H7 (cell line): ENCODE measurements around the gene IL22RA1. TPM values are rescaled to one million over a fixed set of nuclear protein-coding genes. Genes with fewer than 3 reads are reported as not detected.

Source experiments
- DNase-seq: peaks from one replicate; pipeline ENCODE4 v3.0.0; 2012
- H3K27me3 ChIP-seq: 2 replicates; pipeline ENCODE4 v1.6.0; 2011; ENCODE audit warnings: mild to moderate bottlenecking, low read length; ENCODE audit not compliant: control insufficient read depth, insufficient read depth
- H3K36me3 ChIP-seq: replicated peaks from 2 replicates; pipeline ENCODE4 v1.5.1; 2011; ENCODE audit warnings: low read length; ENCODE audit not compliant: control insufficient read depth, insufficient read depth
- H3K4me3 ChIP-seq: 2 replicates; pipeline ENCODE4 v1.5.1; 2011; ENCODE audit warnings: low read depth, mild to moderate bottlenecking, control low read depth, low read length, moderate library complexity; ENCODE audit not compliant: insufficient read depth
- total RNA-seq: library from RNA; depleted of rRNA; stranded (reverse); fragments of >200 nt; shearing (Covaris generic); gene quantifications from 2 replicates; pipeline ENCODE4 v1.2.3, GENCODE V29; 2014

Gene IL22RA1
- total RNA-seq, 1 experiment from 2014 or later, result 0.10 TPM

DNA sequence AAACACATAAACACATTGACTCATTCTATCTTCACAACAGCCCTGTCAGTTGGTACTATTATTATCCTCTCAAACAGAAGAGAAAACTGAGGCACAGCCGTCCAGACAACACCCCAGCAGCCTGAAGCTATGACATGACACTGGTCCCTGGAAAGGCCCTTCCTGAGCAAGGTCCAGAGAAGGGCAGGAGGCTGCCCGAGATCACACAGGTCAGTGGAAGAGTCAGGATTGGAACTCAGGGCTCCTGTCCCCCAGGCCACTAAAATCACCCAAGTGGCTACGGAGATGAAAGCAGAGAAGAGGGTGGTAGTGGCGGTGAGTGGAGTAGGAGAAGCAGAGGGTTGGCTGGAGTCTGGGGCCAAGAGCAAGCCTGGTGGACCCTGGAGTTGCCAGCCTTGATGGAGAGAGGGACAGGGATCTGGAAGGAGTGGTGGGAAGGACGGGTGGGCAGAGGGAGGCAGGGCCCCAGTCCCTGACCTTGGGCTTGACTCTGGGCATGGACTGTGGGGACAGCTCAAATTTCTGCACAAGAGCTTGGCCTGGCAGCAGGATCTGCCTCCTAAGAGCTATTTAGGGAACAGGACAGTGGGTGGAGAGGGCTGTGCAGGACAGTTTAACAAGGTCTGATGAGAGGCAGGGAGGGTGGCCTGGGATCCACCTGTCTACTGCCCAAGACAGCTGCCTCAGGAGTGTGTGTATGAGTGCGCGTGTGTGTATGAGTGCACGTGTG lies 46.8 kb downstream of the IL22RA1 start:
- H3K36me3 ChIP-seq, result no peaks in the 10 kb centered on the region
- DNase-seq, result no peak
- H3K4me3 ChIP-seq, result no peak overlapping the region

DNA sequence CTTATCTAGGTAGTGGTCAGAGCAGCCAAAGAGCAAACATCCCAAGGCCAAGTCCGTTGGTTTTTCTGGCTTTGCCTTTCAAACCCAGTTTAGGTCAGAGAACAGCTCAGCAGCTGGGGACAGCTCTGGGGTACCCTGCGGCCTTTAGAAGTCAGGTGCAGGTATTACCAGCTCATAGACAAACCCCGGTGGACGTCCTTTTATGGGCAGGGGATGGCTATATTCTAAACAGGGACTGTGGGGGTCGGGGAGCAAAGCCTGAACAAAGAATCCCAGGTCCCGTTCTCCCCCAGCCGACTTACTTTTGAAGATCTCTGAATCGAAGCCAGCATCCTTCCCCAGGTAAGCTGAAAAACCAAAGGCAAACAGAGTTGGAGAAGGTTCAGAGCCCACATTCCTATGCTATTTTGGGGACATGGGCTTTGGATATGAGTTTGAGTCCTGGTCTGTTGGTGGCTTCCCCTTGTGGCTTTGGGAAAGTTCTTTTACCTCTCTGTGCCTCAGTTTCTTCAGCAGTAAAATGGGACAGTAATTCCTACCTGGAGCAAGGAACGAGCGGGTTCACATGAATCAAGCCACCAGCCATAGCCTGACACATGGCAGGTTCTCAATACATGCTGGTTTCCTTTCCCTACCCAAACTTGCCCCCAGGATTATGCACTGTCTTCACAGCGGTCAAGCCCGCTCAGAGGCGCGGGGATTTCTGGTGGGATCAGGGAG lies 47.6 kb downstream of the IL22RA1 start:
- Histone ChIP-seq H3K4me3 (no peak overlapping the region), H3K36me3 (no peaks in the 10 kb centered on the region), H3K27me3 (no peaks in the 10 kb centered on the region)
- DNase-seq, result peak; percentile 50

More for the DNA sequence above, 46.8 kb downstream of the IL22RA1 start:
- H3K27me3 ChIP-seq, result no peaks in the 10 kb centered on the region

DNA sequence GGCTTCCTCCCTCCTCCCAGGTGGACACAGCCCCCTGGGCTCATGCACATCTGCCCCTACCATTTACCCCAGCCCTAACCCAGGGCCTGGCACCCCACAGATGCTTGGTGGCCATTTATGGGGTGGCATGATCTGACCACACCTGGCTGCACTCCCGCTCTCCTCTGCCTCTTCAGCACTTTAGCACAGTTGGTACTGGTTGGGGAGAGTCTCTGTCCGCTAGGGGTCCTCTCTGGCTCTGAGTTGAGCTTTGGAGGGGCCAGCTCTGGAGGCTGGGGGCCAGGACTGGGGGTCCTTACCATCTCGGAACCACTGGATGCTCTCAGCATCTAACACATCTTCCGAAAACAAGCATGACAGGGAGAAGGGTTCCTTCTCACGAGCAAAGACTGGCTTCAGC lies 48.4 kb downstream of the IL22RA1 start:
- Histone ChIP-seq H3K27me3 (no peaks in the 10 kb centered on the region), H3K4me3 (no peak overlapping the region), H3K36me3 (no peaks in the 10 kb centered on the region)
- peak; percentile 76 for DNase-seq

DNA sequence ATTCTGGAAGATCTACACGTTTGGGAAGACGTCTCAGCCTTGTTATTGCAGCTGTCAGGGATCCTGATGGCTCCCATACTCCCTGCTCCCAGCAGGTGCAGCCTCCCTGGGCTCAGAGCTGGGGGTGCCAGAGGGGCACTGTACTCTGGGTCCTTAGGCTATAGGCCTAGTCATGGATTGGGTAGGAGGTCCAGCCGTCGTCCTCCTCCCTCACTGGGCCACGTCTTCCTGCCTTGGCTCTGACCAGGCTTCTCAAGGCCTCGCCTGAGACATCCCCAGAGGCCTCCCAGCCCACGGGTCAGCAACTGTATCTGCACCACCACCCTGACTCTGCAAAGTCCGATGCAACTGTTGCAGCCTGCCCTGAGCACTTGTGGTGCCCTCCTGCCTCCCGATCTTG lies 49.2 kb downstream of the IL22RA1 start:
- no peak for DNase-seq
- no peak overlapping the region for H3K4me3 ChIP-seq
- no peaks in the 10 kb centered on the region for H3K36me3 ChIP-seq
- no peaks in the 10 kb centered on the region for H3K27me3 ChIP-seq

DNA sequence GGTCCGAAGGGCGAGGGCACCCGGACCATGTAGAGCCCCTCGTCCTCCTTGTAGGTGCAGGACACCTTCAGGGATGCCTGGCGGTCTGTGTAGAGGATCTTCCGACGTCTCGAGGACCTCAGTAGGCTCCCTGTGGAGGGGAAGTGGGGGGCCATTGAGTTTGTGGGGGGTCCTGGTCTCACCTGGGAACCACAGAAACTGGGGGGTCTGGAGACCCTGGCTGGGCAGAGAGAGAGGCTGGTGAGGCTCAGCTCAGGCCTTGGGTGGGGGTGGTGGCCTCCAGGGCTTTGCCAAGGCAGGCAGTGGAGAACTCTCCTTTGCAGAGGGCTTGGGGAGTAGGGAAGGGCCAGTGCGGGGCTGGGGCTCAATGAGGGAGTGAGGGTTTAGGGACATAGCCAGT lies 50.0 kb downstream of the IL22RA1 start:
- no peak overlapping the region for H3K4me3 ChIP-seq
- no peaks in the 10 kb centered on the region for H3K36me3 ChIP-seq
- no peaks in the 10 kb centered on the region for H3K27me3 ChIP-seq
- DNase-seq, result peak; percentile 29

DNA sequence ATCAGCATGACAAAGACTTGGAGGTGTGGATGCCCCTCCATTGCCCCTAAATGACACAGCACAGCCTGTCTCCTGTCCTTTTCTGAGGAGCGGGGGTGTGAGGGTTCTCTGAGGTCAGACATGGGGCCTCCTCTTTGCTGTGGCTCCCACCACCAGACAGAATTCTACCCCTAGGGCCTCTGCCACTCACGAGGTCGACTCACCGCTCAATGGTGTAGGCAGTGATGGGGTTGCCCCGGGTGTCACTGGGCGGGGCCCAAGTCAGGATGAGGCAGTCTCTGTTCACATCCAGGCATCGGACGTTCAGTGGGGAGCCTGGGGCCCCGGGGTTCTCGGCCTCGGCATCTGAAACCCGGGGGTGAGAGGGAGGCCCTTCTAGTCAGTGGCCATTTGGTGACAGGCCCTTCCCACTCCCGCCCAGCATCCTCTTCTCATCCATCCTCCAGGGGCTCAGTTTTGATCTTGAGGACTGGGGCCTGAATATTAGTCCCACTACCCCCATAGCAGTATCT lies 50.9 kb downstream of the IL22RA1 start:
- Histone ChIP-seq H3K36me3 (no peaks in the 10 kb centered on the region), H3K4me3 (no peak overlapping the region), H3K27me3 (no peaks in the 10 kb centered on the region)
- DNase-seq, result peak; percentile 39

DNA sequence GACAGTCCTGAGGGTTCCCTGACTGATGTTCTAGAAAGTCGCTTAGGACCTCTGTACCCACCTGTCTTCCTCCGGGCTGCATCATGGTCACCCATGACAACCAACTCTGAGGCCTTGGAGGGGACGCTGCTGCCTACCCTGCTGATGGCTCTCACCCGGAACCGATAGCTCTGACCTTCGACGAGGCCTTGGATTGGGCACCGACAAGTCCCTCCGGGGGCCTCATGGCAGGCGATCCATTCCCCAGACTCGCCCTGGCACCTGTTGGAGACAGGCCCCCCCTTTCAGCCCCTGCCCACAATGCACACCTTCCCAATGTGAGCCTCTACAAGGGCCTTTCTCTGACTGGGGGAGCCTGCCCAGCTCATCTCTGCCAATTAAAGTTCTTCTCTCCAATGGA lies 52.2 kb downstream of the IL22RA1 start:
- no peak for DNase-seq
- Histone ChIP-seq H3K36me3 (no peaks in the 10 kb centered on the region), H3K27me3 (no peaks in the 10 kb centered on the region), H3K4me3 (no peak overlapping the region)

DNA sequence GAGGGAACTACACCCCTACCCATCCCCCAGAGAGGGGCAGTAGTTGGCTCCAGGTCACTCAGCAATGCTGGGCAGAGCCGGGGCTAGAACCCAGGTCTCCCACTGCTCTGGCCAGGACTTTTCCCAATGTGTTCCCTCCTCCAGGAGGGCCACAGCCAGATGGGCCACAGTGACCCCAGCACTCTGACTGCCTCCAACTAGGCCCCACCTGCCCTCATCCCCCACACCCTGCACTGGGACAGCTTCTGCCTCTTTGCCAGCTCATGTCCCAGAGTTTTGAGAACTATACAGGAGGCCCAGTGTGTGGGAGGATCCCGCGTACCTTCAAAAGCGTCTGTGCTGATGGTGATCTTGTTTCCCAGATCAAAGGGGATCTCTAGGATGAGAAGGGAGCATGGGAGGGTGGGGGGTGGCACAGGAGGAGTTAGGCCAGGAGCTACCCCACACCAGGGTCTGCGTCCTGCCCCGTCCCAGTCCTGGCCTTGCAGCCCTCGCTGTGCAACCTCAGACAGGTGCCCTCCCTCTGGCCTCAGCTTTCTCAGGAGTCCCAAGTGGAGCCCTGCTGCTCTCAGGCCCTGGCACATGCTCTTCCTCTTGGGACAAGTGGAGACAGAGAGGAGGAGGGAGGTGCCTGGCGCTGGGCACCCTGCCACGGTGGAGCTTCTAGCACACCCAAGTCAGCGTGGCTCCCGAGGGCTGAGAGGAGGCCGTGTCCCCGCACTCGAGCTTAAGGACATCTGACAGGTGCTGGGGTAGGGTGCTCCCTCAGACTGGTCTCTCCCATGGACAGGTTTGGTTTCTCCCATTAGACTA lies 53.0 kb downstream of the IL22RA1 start:
- H3K36me3 ChIP-seq, result no peaks in the 10 kb centered on the region
- no peak for DNase-seq
- H3K27me3 ChIP-seq, result no peaks in the 10 kb centered on the region
- no peak overlapping the region for H3K4me3 ChIP-seq

DNA sequence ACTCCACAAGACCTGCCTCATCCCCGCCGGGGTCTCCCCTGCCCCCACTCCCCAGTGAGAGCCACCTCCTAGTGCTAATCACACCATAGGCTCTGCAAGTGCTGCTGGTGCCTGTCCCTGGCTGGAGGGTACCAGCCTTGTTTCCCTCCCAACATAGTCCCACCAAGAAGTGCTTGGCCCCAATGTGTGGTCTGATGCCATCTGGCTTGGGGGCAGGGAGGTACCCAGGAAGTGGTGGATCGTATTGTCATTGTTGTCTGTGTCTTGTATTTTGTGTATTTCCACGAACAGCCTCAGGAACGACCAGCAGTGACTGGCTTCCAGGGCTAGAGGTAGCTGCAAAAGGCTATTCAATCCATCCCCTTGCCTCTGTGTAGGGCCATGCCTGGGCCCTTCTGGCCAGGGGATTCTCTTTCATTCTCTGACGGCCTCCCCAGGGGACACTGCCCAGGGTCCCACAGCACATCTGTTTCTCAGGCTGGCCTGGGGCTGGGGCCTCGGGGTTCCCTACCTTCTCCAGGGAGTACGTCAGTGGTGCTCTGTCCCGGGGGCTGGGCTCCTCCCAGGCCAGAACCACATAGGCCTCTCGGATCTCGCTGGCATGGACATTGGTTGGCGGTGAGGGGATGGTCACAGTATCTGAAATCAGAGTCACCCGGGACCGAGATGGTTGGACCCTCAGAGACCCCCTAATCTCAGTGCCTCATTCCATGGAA lies 53.8 kb downstream of the IL22RA1 start:
- Histone ChIP-seq H3K36me3 (no peaks in the 10 kb centered on the region), H3K27me3 (no peaks in the 10 kb centered on the region), H3K4me3 (no peak overlapping the region)
- peak; percentile 53 for DNase-seq

DNA sequence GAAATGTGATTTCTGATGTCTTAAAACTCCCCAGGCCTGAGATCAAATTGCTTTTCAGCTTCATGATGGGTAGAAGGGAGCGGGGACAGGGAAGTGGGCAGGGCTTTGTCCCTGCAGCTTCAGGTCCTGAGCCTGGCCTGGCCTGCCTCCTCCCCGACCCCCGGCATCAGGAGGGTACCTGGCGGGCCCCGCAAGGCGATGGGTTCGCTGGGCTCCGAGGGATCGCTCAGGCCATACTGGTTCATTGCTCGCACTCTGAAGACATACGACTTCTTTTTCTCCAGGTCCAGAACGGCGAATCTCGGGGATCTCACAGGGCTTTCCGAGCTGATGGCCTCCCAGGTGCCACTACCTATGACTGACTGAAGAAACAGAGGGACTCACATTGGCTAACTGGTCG lies 56.5 kb downstream of the IL22RA1 start:
- H3K4me3 ChIP-seq, result no peak overlapping the region
- no peaks in the 10 kb centered on the region for H3K36me3 ChIP-seq
- H3K27me3 ChIP-seq, result no peaks in the 10 kb centered on the region; the same call in 1 of the 2 replicates
- DNase-seq, result no peak

DNA sequence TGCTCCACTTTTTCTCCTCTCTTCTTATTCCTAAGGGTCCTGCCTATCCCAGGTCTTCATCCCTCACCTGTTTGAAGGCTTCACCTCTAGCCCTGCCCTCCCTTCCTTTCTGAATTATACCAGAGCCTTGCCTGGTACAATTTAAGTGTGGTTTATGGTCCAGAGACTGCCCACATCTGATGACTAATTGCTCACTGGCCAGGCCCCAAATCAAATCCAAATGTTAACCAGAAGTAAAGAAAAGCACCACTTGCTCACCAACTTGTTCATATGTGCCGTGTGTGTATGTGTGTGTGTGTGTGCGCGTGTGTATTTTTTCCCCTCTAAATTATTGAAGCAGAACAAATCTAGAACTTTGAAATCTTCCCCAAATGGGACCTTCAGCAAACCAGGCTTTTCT lies 57.4 kb downstream of the IL22RA1 start:
- Histone ChIP-seq H3K36me3 (no peaks in the 10 kb centered on the region), H3K4me3 (no peak overlapping the region), H3K27me3 (no peaks in the 10 kb centered on the region; the same call in 1 of the 2 replicates)
- DNase-seq, result no peak

DNA sequence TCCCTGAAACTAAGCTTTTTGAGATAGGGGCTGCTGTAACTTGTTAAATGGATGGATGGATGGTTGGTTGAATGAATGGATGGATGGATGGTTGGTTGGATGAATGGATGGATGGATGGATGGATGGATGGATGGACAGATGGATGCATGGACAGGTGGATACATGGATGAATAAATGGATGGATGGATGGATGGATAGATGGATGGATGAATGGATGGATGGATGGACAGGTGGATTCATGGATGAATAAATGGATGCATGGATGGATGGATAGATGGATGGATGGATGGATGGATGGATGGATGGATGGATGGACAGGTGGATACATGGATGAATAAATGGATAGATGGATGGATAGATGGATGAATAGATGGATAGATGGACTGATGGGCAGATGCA lies 57.9 kb downstream of the IL22RA1 start:
- no peak overlapping the region for H3K4me3 ChIP-seq
- DNase-seq, result no peak
- H3K27me3 ChIP-seq, result no peaks in the 10 kb centered on the region; the same call in 1 of the 2 replicates
- no peaks in the 10 kb centered on the region for H3K36me3 ChIP-seq

DNA sequence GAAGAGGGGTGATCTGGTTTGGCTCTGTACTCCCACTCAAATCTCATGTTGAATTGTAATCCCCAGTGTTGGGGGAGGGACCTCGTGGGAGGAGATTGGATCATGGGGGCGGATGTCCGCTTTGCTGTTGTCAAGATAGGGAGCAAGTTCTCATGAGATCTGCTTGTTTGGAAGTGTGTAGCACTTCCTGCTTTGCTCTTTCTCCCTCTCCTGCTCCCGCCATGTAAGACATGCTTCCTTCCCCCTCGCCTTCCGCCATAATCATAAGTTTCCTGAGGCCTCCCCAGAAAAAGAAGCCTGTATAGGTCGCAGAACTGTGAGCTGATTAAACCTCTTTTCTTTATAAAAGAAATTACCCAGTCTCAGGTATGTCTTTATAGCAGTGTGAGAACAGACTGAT lies 58.9 kb downstream of the IL22RA1 start:
- Histone ChIP-seq H3K36me3 (no peaks in the 10 kb centered on the region), H3K4me3 (no peak overlapping the region), H3K27me3 (no peaks in the 10 kb centered on the region; the same call in 1 of the 2 replicates)
- no peak for DNase-seq

DNA sequence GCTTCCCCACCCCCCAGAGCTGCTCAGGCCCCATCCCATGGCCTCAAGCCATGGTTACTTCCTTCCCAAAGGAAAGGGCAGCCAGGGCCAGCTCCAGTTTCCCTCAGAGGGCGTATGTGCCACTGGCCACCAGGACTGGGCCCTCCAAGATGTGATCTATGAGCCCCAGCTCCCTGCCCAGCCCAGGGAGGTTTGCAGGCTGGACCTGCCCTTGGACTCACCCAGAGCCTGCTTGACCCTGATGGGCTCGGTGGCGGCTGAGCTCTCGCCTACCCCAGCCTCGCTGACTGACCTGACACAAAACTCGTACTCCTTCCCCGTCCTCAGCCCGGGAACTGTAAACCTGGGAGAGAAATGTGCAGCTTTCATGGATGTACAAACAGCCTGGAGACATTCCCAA lies 60.6 kb downstream of the IL22RA1 start:
- H3K27me3 ChIP-seq, result no peaks in the 10 kb centered on the region; the same call in 1 of the 2 replicates
- H3K36me3 ChIP-seq, result no peaks in the 10 kb centered on the region
- no peak for DNase-seq
- H3K4me3 ChIP-seq, result no peak overlapping the region
